HepG2 (cell line): ENCODE data around the gene SUPT6H. TPM values are rescaled to one million over a fixed set of nuclear protein-coding genes. Genes with fewer than 3 reads are reported as not detected.

Experiments
- ATF3 ChIP-seq: sonication (generic); formaldehyde crosslinking; IDR thresholded peaks from 2 replicates; pipeline ENCODE4 v1.4.0; 2020; ENCODE audit warnings: missing genetic modification reagents
- BRCA1 ChIP-seq: sonication (generic); formaldehyde crosslinking; IDR thresholded peaks from 2 replicates; pipeline ENCODE4 v1.4.0; 2020; ENCODE audit warnings: missing genetic modification reagents
- CBX2 ChIP-seq, 2 experiments: fragments of 200-600 bp in 1 of 2; sonication (generic); formaldehyde crosslinking in 1 of 2; IDR thresholded peaks; 2 replicates each; pipeline versions ENCODE4 v1.7.0 to v1.8.1; 2018 to 2022; ENCODE audit warnings: low read depth in 2 of 2, low read length in 1 of 2, mild to moderate bottlenecking in 1 of 2, missing genetic modification reagents in 1 of 2
- CC2D1A ChIP-seq: sonication (generic); formaldehyde crosslinking; IDR thresholded peaks from 2 replicates; pipeline ENCODE4 v1.8.1; 2023; ENCODE audit warnings: mild to moderate bottlenecking, missing genetic modification reagents
- GPN1 ChIP-seq: sonication (generic); formaldehyde crosslinking; IDR thresholded peaks from 2 replicates; pipeline ENCODE4 v1.5.1; 2020; ENCODE audit warnings: missing genetic modification reagents, borderline replicate concordance
- KAT8 ChIP-seq: IDR thresholded peaks from 2 replicates; pipeline ENCODE4 v1.6.1; 2016; ENCODE audit warnings: missing genetic modification reagents, missing compliant biosample characterization
- MED13 ChIP-seq: sonication (generic); formaldehyde crosslinking; IDR thresholded peaks from 2 replicates; pipeline ENCODE4 v1.5.0; 2020; ENCODE audit warnings: missing genetic modification reagents
- MNT ChIP-seq: fragments of 450-650 bp; IDR thresholded peaks from 2 replicates; pipeline ENCODE4 v1.6.1; 2016
- NFYB ChIP-seq: sonication (generic); formaldehyde crosslinking; IDR thresholded peaks from 2 replicates; pipeline ENCODE4 v1.4.0; 2020; ENCODE audit warnings: missing genetic modification reagents
- NR2C2 ChIP-seq: sonication (generic); formaldehyde crosslinking; IDR thresholded peaks from 2 replicates; pipeline ENCODE4 v1.4.0; 2020; ENCODE audit warnings: missing genetic modification reagents, mild to moderate bottlenecking, moderate library complexity, borderline replicate concordance
- SMAD3 ChIP-seq: sonication (generic); formaldehyde crosslinking; IDR thresholded peaks from 2 replicates; pipeline ENCODE4 v1.4.0; 2020; ENCODE audit warnings: missing genetic modification reagents
- SMARCE1 ChIP-seq: fragments of 450-650 bp; IDR thresholded peaks from 2 replicates; pipeline ENCODE4 v1.6.1; 2017; ENCODE audit warnings: borderline replicate concordance
- SMYD3 ChIP-seq: sonication (generic); formaldehyde crosslinking; IDR thresholded peaks from 2 replicates; pipeline ENCODE4 v1.8.1; 2023; ENCODE audit warnings: mild to moderate bottlenecking, missing genetic modification reagents
- SP140L ChIP-seq: sonication (generic); formaldehyde crosslinking; IDR thresholded peaks from 2 replicates; pipeline ENCODE4 v1.4.0; 2020; ENCODE audit warnings: missing genetic modification reagents, borderline replicate concordance
- TBX3 ChIP-seq: fragments of 450-650 bp; IDR thresholded peaks from 2 replicates; pipeline ENCODE4 v1.6.1; 2017; ENCODE audit warnings: antibody characterized with exemption, mild to moderate bottlenecking, inconsistent platforms, borderline replicate concordance
- TFE3 ChIP-seq: IDR thresholded peaks from 2 replicates; pipeline ENCODE4 v1.6.1; 2016
- YY1 ChIP-seq: IDR thresholded peaks from 2 replicates; pipeline ENCODE4 v1.6.1; 2011; ENCODE audit warnings: low read length, low read depth, moderate library complexity, mild to moderate bottlenecking; ENCODE audit not compliant: insufficient read depth, insufficient replicate concordance
- ZKSCAN8 ChIP-seq: IDR thresholded peaks from 2 replicates; pipeline ENCODE4 v1.6.1; 2016; ENCODE audit warnings: borderline replicate concordance, missing genetic modification reagents, missing compliant biosample characterization
- ZNF496 ChIP-seq: sonication (generic); formaldehyde crosslinking; IDR thresholded peaks from 2 replicates; pipeline ENCODE4 v1.8.1; 2023; ENCODE audit warnings: mild to moderate bottlenecking, moderate library complexity, missing genetic modification reagents; ENCODE audit not compliant: insufficient replicate concordance
- ZNF543 ChIP-seq: sonication (generic); formaldehyde crosslinking; IDR thresholded peaks from 2 replicates; pipeline ENCODE4 v1.4.0; 2020; ENCODE audit warnings: mild to moderate bottlenecking, missing genetic modification reagents
- ZNF710 ChIP-seq: sonication (generic); formaldehyde crosslinking; IDR thresholded peaks from 2 replicates; pipeline ENCODE4 v1.5.0; 2020; ENCODE audit warnings: mild to moderate bottlenecking, missing genetic modification reagents, borderline replicate concordance
- ZSCAN5A ChIP-seq: sonication (generic); formaldehyde crosslinking; IDR thresholded peaks from 2 replicates; pipeline ENCODE4 v1.8.0; 2022; ENCODE audit warnings: mild to moderate bottlenecking, missing genetic modification reagents, borderline replicate concordance
- polyA plus RNA-seq, 8 experiments: library from polyadenylated mRNA; depleted of rRNA in 3 of 8; stranded (reverse) in 7 of 8; unstranded in 1 of 8; fragments of >200 nt; fragmentation: Illumina TruSeq in 4 of 8; extraction: Trizol in 4 of 8; gene quantifications; 2 replicates each; pipeline versions ENCODE4 v1.2.1 to v1.2.3, GENCODE V29; 2011 to 2016; ENCODE audit warnings: low read depth in 4 of 8, missing spikeins in 1 of 8, mixed read lengths in 1 of 8; ENCODE audit not compliant: insufficient read depth in 1 of 8
- total RNA-seq, 5 experiments: library from RNA; depleted of rRNA; stranded (reverse); fragments of >200 nt; fragmentation: Illumina TruSeq; extraction: Trizol; gene quantifications; 2 replicates each; pipeline ENCODE4 v1.2.3, GENCODE V29; 2016; ENCODE audit warnings: low read depth in 1 of 5

Gene SUPT6H
- total and polyA plus RNA-seq, 2 of the 13 experiments (the other 11 are each of a cell fraction or from before 2014, with no cell fraction given): 32.7 to 39.9 TPM

- TF ChIP-seq ZNF496 (CRISPR knock-in tag) (no peak), NR2C2 (CRISPR knock-in tag) (peak; percentile 77), MED13 (CRISPR knock-in tag) (no peak), MNT (no peak), ZNF543 (CRISPR knock-in tag) (peak; percentile 38; the same call in 1 of the 2 replicates), YY1 (no peak), GPN1 (CRISPR knock-in tag) (no peak), BRCA1 (CRISPR knock-in tag) (no peak), TBX3 (no peak), ZKSCAN8 (CRISPR knock-in tag) (no peak; the same call in 1 of the 2 replicates), CBX2 (IDR thresholded peaks at IDR 0.05; ENCODE audit: low read depth, low read length) (no peak), CBX2 (CRISPR knock-in tag; IDR thresholded peaks at IDR 0.05; ENCODE audit: low read depth) (no peak), ZSCAN5A (CRISPR knock-in tag) (no peak), TFE3 (CRISPR knock-in tag) (peak; percentile 42), SMYD3 (CRISPR knock-in tag) (no peak), KAT8 (CRISPR knock-in tag) (peak; percentile 37; the same call in 1 of the 2 replicates), ATF3 (peak; percentile 71), CC2D1A (CRISPR knock-in tag) (no peak), SP140L (CRISPR knock-in tag) (no peak), SMARCE1 (no peak), NFYB (no peak), ZNF710 (CRISPR knock-in tag) (0 out of 2 replicates have a peak, but pooled peaks have one; percentile 19), SMAD3 (0 out of 2 replicates have a peak, but pooled peaks have one; percentile 9)
Observed at GRCh38 chr17:28744104-28744971, 82.3 kb downstream of the SUPT6H start (continued).
